Ramos (cell line): Measurements from ENCODE around the gene HAUS8.

Experiments used
- in situ Hi-C: fragments of 300-500 bp; cut with MboI; formaldehyde crosslinking; loops from one replicate; pipeline ENCODE4 v1.14.3; 2022; ENCODE audit warnings: low sequenced_read_pairs; ENCODE audit not compliant: unreplicated experiment

HAUS8 gene

DNA sequence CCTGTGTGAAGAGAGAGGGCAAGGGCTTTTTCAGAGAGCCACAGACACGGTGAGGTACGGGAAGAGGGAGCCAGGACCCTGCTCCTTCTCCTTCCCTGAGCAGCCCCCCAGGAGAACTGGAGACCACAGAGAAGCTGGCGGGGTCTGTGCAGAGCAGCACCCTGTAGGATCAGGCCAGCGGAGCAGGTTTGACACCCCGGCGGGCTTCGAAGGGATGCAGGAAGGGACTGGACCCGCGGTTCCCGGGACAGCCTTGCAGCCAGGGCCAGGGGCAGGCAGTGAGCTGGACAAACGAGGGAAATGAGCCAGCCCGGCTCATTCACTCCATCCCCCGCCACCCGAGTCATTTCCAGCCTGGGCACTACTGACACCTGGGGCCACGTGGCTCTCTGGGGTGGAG is 70.9 kb downstream of the HAUS8 start:
- in situ Hi-C loops, result no loop called here

DNA sequence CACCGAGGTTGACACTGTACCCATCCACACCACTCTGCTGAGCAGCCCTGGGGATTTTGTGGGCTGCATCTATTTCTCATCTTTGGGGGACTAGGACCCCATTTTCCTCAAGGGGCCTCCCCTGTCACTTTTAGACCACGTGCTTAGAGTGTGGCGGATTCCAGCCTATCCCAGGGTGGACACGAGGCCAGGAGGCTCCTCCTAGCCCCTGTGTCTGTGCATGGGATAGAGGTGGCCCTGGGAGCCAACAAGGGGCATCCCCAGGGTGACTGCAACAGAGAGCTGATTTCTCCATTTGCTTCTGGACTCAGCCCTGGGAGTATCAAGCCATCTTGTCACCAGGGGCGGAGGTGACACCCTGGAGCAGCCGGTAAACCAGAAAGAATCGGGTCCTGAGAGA is 72.8 kb downstream of the HAUS8 start:
- in situ Hi-C loops, result no loop called here

DNA sequence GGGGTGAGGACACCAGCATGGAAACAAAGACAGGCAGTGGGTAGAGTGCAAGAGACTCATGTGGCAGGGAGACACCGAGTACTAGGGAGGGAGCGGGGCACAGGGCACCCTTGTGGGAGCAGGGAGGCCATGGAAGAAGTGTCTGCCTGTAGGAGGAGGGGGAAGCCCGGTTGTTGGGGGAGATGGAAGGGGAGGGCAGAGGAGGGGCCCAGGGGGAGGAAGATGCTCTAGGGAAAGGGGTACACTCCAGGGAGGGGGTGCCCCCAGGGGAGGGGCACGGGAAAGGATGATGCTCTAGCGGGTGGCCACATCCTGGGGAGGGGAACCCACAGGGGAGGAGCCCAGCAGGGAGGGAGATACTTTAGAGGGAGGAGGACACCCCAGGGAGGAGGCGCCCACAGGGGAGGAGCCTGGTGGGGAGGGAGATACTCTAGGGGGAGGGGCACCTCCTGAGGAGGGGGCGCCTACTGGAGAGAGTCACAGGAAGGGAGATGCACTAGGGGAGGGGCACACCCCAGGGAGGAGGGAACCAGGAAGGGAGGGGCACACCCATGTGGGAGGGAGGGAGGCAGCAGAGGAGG is 73.6 kb downstream of the HAUS8 start:
- in situ Hi-C loops, result no loop called here
